H1 (cell line): ENCODE data around the gene RETREG1. TPM values are rescaled to one million over a fixed set of nuclear protein-coding genes. Genes with fewer than 3 reads are reported as not detected.

ENCODE experiments used
- CTCF ChIA-PET: fragments of 300-600 bp; sonication (Branson Sonifier 250); formaldehyde crosslinking; loops from one replicate; lab custom pipeline; 2021; ENCODE audit not compliant: partially characterized antibody; lab: Charles Lee
- POLR2A ChIA-PET: fragments of 300-600 bp; sonication (Branson Sonifier 250); formaldehyde crosslinking; loops from one replicate; lab custom pipeline; 2021; ENCODE audit warnings: inconsistent platforms; ENCODE audit not compliant: partially characterized antibody; lab: Charles Lee
- DNase-seq, 2 experiments: peaks; one replicate each; pipeline versions ENCODE4 v3.0.0 to v3.0.0-alpha.2; 2010 to 2022; ENCODE audit warnings: low spot score in 2 of 2, low read depth in 1 of 2, mixed read lengths in 1 of 2
- FAIRE-seq: peaks from 2 replicates; lab custom pipeline; 2011; peaks lifted over from hg19 to GRCh38; lab: Jason Lieb, UNC
- H2AFZ ChIP-seq: 2 replicates; pipeline ENCODE4 v1.8.1; 2012; ENCODE audit warnings: low read length, inconsistent platforms
- H2AK5ac ChIP-seq: 2 replicates; pipeline ENCODE4 v1.6.1; 2013; ENCODE audit warnings: low read depth, low read length
- H2BK120ac ChIP-seq: replicated peaks from 2 replicates; pipeline ENCODE3; 2013; ENCODE audit warnings: low read depth, low read length, inconsistent platforms
- H2BK12ac ChIP-seq: 2 replicates; pipeline ENCODE4 v1.6.1; 2013; ENCODE audit warnings: low read depth, low read length
- H2BK15ac ChIP-seq: 2 replicates; pipeline ENCODE4 v1.6.1; 2013; ENCODE audit warnings: low read length
- H2BK20ac ChIP-seq: 2 replicates; pipeline ENCODE4 v1.6.1; 2013; ENCODE audit warnings: low read length
- H2BK5ac ChIP-seq: 2 replicates; pipeline ENCODE4 v1.6.1; 2013; ENCODE audit warnings: low read depth, low read length
- H3K14ac ChIP-seq: 2 replicates; pipeline ENCODE4 v1.6.1; 2013; ENCODE audit warnings: inconsistent platforms; ENCODE audit not compliant: insufficient read length
- H3K18ac ChIP-seq: 2 replicates; pipeline ENCODE4 v1.6.1; 2013; ENCODE audit warnings: low read length; ENCODE audit errors: extremely low read depth
- H3K23ac ChIP-seq: 2 replicates; pipeline ENCODE4 v1.6.1; 2013; ENCODE audit warnings: inconsistent platforms; ENCODE audit not compliant: insufficient read length
- H3K23me2 ChIP-seq: 2 replicates; pipeline ENCODE4 v1.6.1; 2013; ENCODE audit warnings: low read depth, low read length
- H3K27ac ChIP-seq: 2 replicates; pipeline ENCODE4 v1.6.1; 2011; ENCODE audit warnings: low read depth, low read length, inconsistent platforms
- H3K27me3 ChIP-seq, 4 experiments: replicated peaks in 1 of 4; 1 replicate in 1 of 4; 2 replicates in 3 of 4; pipeline versions ENCODE4 v1.6.1 to v1.8.1; 2011 to 2013; ENCODE audit warnings: low read length in 3 of 4, mild to moderate bottlenecking in 3 of 4, inconsistent platforms in 2 of 4, mixed read lengths in 2 of 4, moderate library complexity in 1 of 4; ENCODE audit not compliant: control insufficient read depth in 3 of 4, insufficient read depth in 3 of 4; ENCODE audit errors: extremely low read depth in 1 of 4
- H3K36me3 ChIP-seq, 4 experiments: 2 replicates each; pipeline versions ENCODE4 v1.6.1 to v1.8.1; 2011 to 2013; ENCODE audit warnings: mild to moderate bottlenecking in 4 of 4, low read length in 3 of 4, moderate library complexity in 2 of 4, control low read depth in 1 of 4, inconsistent platforms in 1 of 4; ENCODE audit not compliant: insufficient read depth in 4 of 4, control insufficient read depth in 2 of 4
- H3K4ac ChIP-seq: replicated peaks from 2 replicates; pipeline ENCODE3; 2013; ENCODE audit warnings: low read length, low read depth, mixed read lengths, inconsistent platforms; ENCODE audit not compliant: insufficient read length
- H3K4me1 ChIP-seq, 4 experiments: replicated peaks in 1 of 4; 1 replicate in 1 of 4; 2 replicates in 3 of 4; pipeline versions ENCODE4 v1.6.1 to v1.8.1; 2011 to 2013; ENCODE audit warnings: low read length in 3 of 4, inconsistent platforms in 2 of 4, mixed read lengths in 1 of 4; ENCODE audit not compliant: insufficient read depth in 4 of 4, control insufficient read depth in 3 of 4
- H3K4me2 ChIP-seq, 2 experiments: 2 replicates each; pipeline versions ENCODE4 v1.6.1 to v1.8.1; 2011 to 2013; ENCODE audit warnings: low read depth in 2 of 2, low read length in 2 of 2, control low read depth in 1 of 2, inconsistent platforms in 1 of 2, mild to moderate bottlenecking in 1 of 2; ENCODE audit not compliant: insufficient read depth in 1 of 2
- H3K4me3 ChIP-seq, 4 experiments: fragments of 200-600, 300-600 bp in 1 of 4; sonication (generic), shearing (Covaris generic), sonication (Bioruptor Twin) in 1 of 4; 2 replicates each; pipeline versions ENCODE4 v1.5.1 to v1.8.1; 2011 to 2016; ENCODE audit warnings: low read length in 4 of 4, low read depth in 3 of 4, control low read depth in 2 of 4, inconsistent platforms in 2 of 4, mild to moderate bottlenecking in 2 of 4, mixed read lengths in 1 of 4, moderate library complexity in 1 of 4; ENCODE audit not compliant: insufficient read depth in 2 of 4; ENCODE audit errors: extremely low read depth in 1 of 4
- H3K56ac ChIP-seq: replicated peaks from 2 replicates; pipeline ENCODE3; 2013; ENCODE audit warnings: low read depth, mild to moderate bottlenecking, mixed read lengths, low read length, inconsistent platforms; ENCODE audit not compliant: insufficient read length
- H3K79me1 ChIP-seq: 2 replicates; pipeline ENCODE4 v1.6.1; 2013; ENCODE audit warnings: low read depth, low read length, control low read depth
- H3K79me2 ChIP-seq, 2 experiments: 2 replicates each; pipeline versions ENCODE4 v1.6.1 to v1.8.1; 2012 to 2013; ENCODE audit warnings: low read length in 2 of 2, mild to moderate bottlenecking in 2 of 2, inconsistent platforms in 1 of 2; ENCODE audit not compliant: insufficient read depth in 2 of 2, control insufficient read depth in 1 of 2
- H3K9ac ChIP-seq, 4 experiments: replicated peaks in 1 of 4; 1 replicate in 1 of 4; 2 replicates in 3 of 4; pipeline versions ENCODE4 v1.6.1 to v1.8.1; 2011 to 2013; ENCODE audit warnings: low read depth in 3 of 4, low read length in 3 of 4, control low read depth in 2 of 4, mild to moderate bottlenecking in 2 of 4, moderate library complexity in 2 of 4, inconsistent platforms in 1 of 4; ENCODE audit errors: extremely low read depth in 1 of 4
- H3K9me3 ChIP-seq, 2 experiments: 2 replicates each; pipeline versions ENCODE4 v1.6.1 to v1.8.1; 2012 to 2013; ENCODE audit warnings: mild to moderate bottlenecking in 2 of 2, moderate library complexity in 2 of 2, control low read depth in 1 of 2, inconsistent platforms in 1 of 2, low read depth in 1 of 2, low read length in 1 of 2, mixed read lengths in 1 of 2; ENCODE audit not compliant: insufficient read depth in 2 of 2
- H4K20me1 ChIP-seq, 2 experiments: replicated peaks in 1 of 2; 2 replicates each; pipeline versions ENCODE3 to v1.8.1; 2011 to 2013; ENCODE audit warnings: inconsistent platforms in 2 of 2, low read length in 2 of 2, mild to moderate bottlenecking in 1 of 2; ENCODE audit not compliant: insufficient read depth in 2 of 2, control insufficient read depth in 1 of 2
- H4K5ac ChIP-seq: 2 replicates; pipeline ENCODE4 v1.6.1; 2013; ENCODE audit warnings: low read length, low read depth, mixed read lengths, inconsistent platforms; ENCODE audit not compliant: insufficient read length
- H4K8ac ChIP-seq: 2 replicates; pipeline ENCODE4 v1.8.0; 2013; ENCODE audit warnings: mild to moderate bottlenecking, moderate library complexity, low read length, inconsistent platforms; ENCODE audit not compliant: insufficient read depth; ENCODE audit errors: extremely low read depth
- H4K91ac ChIP-seq: replicated peaks from 2 replicates; pipeline ENCODE3; 2013; ENCODE audit warnings: low read length, mixed read lengths, inconsistent platforms; ENCODE audit not compliant: insufficient read length
- CTCF ChIP-seq, 3 experiments: IDR thresholded peaks; 1 replicate in 2 of 3; 2 replicates in 1 of 3; pipeline versions ENCODE4 v1.5.1 to v1.6.1; 2011; ENCODE audit warnings: low read length in 3 of 3, mild to moderate bottlenecking in 3 of 3, inconsistent platforms in 2 of 3, low read depth in 1 of 3, moderate library complexity in 1 of 3; ENCODE audit not compliant: insufficient read depth in 1 of 3; ENCODE audit errors: control extremely low read depth in 1 of 3
- FOSL1 ChIP-seq: IDR thresholded peaks from 2 replicates; pipeline ENCODE4 v1.6.1; 2011; ENCODE audit warnings: mild to moderate bottlenecking, low read depth, low read length, moderate library complexity; ENCODE audit not compliant: insufficient read depth
- GABPA ChIP-seq: IDR thresholded peaks from 2 replicates; pipeline ENCODE4 v1.6.1; 2011; ENCODE audit warnings: mild to moderate bottlenecking, low read length, moderate library complexity, borderline replicate concordance; ENCODE audit not compliant: insufficient read depth
- WGBS, 2 experiments: shearing (Covaris generic) in 1 of 2; methylation state at CpG; one replicate each; pipeline versions ENCODE4 v1.1.6 to v1.1.7; 2013 to 2015; ENCODE audit warnings: low lambda C conversion rate in 2 of 2, mixed read lengths in 2 of 2, inconsistent platforms in 1 of 2, low coverage in 1 of 2, missing lambda C conversion rate in 1 of 2; ENCODE audit not compliant: insufficient replicate concordance in 2 of 2, insufficient coverage in 1 of 2, insufficient read length in 1 of 2; ENCODE audit errors: extremely low coverage in 1 of 2, missing lambda C conversion rate in 1 of 2; 5-methylcytosine and 5-hydroxymethylcytosine counted together
- polyA plus RNA-seq, 7 experiments: library from polyadenylated mRNA; depleted of rRNA in 3 of 7; stranded (reverse) in 5 of 7; unstranded in 2 of 7; fragments of >200 nt in 5 of 7; fragments of 200-250 nt in 2 of 7; gene quantifications; 1 replicate in 5 of 7; 2 replicates in 1 of 7; 4 replicates in 1 of 7; pipeline versions ENCODE4 v1.2.1 to v1.2.3, GENCODE V29; 2011 to 2013; ENCODE audit warnings: missing spikeins in 2 of 7, mixed read lengths in 2 of 7
- total RNA-seq: library from RNA; stranded (reverse); fragmentation: NEBNext Ultra II Directional; extraction: Animal tissue kit (Norgen Biotek cat#: 25700); gene quantifications from 2 replicates; pipeline ENCODE4 v1.2.1, GENCODE V29; 2021

Gene RETREG1
- total and polyA plus RNA-seq, 2 of the 8 experiments (the other 6 are each of a cell fraction or from before 2014, with no cell fraction given): 0.62 to 1.9 TPM

GRCh38 chr5:16551628-16552027 is 65.2 kb downstream of the RETREG1 start:
- no peak for FAIRE-seq
- Histone ChIP-seq H3K9ac (no peak overlapping the region), H3K4me2 (no peak overlapping the region), H3K4ac (no peak overlapping the region), H2BK15ac (no peak overlapping the region), H3K27ac (no peak overlapping the region), H3K56ac (no peak overlapping the region), H2BK5ac (no peak overlapping the region), H4K5ac (no peak overlapping the region), H2AFZ (no peak overlapping the region), H3K4me1 (0 out of 7 replicates have a peak, but pooled peaks cover 0 to 2% (median 0%) of the 10 kb centered on the region in 4 experiments), H3K27me3 (no peaks in the 10 kb centered on the region), H3K18ac (no peak overlapping the region), H3K79me1 (no peaks in the 10 kb centered on the region), H2AK5ac (no peak overlapping the region), H2BK12ac (no peak overlapping the region), H3K79me2 (no peaks in the 10 kb centered on the region), H2BK20ac (no peak overlapping the region), H3K23me2 (no peaks in the 10 kb centered on the region), H3K23ac (no peak overlapping the region), H3K9me3 (no peaks in the 10 kb centered on the region), H3K14ac (no peak overlapping the region), H2BK120ac (no peak overlapping the region), H4K91ac (no peak overlapping the region), H3K4me3 (no peak overlapping the region), H3K36me3 (no peaks in the 10 kb centered on the region), H4K20me1 (no peaks in the 10 kb centered on the region), H4K8ac (no peak overlapping the region)
- WGBS, 2 experiments: 88% methylated on average over 2 of the region's 2 CpGs; no CpG with 5 or more reads in 1 of the 2 experiments
- DNase-seq: no peak
- ChIA-PET CTCF (interaction anchor here (0.7 to 9.8 kb wide), 24 partner anchors 9 to 391 kb away, joined by 3 to 155 read pairs (median 5); no protein-coding TSS in a partner anchor), POLR2A (no interaction called here)
- TF ChIP-seq CTCF (IDR thresholded peaks at IDR 0.05; ENCODE audit: control extremely low read depth in 1 of 3, insufficient read depth in 1 of 3, low read depth in 1 of 3, low read length in 3 of 3): no peak
- TF ChIP-seq GABPA: no peak
- no peak for TF ChIP-seq FOSL1
